Measurements from ENCODE around the gene CLRN3. TPM values are rescaled to one million over a fixed set of nuclear protein-coding genes. Genes with fewer than 3 reads are reported as not detected.

Gene CLRN3
- polyA plus RNA-seq, 1 donor from 2014 or later = not detected

DNA sequence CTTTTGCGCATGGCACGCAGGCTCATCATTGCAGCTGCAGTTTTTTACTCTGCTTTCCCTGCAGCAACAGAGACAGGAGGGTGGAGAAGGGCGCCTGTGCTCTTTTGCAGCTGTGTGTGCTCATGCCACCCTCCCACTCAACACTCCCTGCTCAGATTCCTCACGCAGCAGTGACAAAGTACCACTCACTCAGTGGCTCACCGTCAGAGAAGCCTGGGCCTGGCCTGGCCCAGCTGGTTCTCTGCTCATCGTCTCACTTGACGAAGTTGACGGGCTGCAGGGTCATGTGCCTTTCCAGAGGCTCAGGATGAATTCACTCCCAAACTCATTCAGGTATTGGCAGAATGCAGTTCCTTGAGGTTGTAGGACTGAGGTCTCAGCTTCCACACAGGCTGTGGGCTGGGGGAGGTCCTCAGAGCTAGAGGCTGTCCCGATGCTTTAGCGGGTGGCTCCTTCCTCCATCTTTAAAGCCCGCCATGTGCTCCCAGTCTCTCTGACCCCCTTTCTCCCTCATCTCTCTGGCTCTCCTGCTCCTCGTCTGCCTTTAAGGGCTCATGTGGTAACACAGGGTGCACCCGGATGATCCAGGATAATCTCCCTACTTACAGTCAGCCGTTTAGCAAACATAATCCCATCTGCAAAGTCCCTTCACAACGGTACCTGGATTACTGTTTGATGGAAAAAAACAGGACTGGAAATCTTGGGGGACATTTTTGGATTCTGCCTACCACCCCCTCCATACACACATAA is 40.0 kb upstream of the CLRN3 start:
- no peak overlapping the region for H2AFZ ChIP-seq (ENCODE audit: low read depth, low read length)

DNA sequence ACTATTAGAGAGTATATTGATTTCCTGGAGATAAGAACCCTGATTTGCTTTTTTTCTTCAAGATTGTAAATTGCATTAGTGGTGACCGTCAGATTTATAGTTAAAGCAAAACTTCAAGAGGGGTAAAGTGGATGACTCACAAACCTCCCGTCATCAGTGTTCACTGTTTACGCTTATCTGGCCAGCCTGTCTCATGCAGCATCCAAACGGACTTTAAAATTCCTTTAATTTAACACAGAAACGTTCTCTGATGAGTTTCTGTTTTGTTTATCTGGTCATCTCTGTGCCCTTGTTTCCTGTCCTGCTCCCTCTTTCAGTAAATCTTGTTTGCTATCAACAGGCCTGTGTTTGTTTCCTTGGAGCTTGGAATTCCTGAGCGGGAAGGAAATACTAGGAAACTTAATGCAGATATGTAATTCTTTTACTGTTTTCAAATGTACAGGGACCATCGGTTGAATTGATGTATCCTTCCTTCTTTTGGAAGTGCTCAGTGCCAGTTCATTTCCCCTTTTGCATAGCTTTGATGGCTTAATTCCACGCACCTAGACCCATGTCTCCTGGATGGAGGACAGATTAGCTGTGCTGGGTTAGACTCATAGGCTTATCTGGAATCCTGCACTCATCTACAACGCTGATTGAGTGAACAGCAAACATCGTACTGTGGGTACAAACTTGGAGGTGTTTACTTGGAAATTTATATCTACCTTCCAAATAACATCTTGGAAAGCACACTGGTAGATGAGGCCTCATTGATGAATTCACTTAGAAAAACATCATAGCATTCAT is 35.5 kb upstream of the CLRN3 start:
- no peak overlapping the region for H3K27ac ChIP-seq (ENCODE audit: low read length)
- no peak overlapping the region for H3K4me3 ChIP-seq (ENCODE audit: low read length)
- H3K27me3 ChIP-seq (ENCODE audit: insufficient read depth, low read depth, low read length) = no peaks in the 10 kb centered on the region
- H3K9me2 ChIP-seq (ENCODE audit: insufficient read depth, low read length) = no peaks in the 10 kb centered on the region
- no peaks in the 10 kb centered on the region for H3F3A ChIP-seq (ENCODE audit: insufficient read depth, low read length, poor library complexity, severe bottlenecking)
- no peaks in the 10 kb centered on the region for H3K79me2 ChIP-seq (replicated peaks; ENCODE audit: insufficient read depth, low read length)
- no peak for TF ChIP-seq POLR2AphosphoS5 (IDR thresholded peaks at IDR 0.05)
- TF ChIP-seq TAF1 (IDR thresholded peaks at IDR 0.05; ENCODE audit: low read depth) = no peak
- TF ChIP-seq, protein P1, sequence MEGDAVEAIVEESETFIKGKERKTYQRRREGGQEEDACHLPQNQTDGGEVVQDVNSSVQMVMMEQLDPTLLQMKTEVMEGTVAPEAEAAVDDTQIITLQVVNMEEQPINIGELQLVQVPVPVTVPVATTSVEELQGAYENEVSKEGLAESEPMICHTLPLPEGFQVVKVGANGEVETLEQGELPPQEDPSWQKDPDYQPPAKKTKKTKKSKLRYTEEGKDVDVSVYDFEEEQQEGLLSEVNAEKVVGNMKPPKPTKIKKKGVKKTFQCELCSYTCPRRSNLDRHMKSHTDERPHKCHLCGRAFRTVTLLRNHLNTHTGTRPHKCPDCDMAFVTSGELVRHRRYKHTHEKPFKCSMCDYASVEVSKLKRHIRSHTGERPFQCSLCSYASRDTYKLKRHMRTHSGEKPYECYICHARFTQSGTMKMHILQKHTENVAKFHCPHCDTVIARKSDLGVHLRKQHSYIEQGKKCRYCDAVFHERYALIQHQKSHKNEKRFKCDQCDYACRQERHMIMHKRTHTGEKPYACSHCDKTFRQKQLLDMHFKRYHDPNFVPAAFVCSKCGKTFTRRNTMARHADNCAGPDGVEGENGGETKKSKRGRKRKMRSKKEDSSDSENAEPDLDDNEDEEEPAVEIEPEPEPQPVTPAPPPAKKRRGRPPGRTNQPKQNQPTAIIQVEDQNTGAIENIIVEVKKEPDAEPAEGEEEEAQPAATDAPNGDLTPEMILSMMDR (IDR thresholded peaks at IDR 0.05; ENCODE audit: poor library complexity, severe bottlenecking) = no peak
- TF ChIP-seq MXI1 (conservative IDR thresholded peaks at IDR 0.05; ENCODE audit: poor library complexity, severe bottlenecking) = no peak
- no peak for TF ChIP-seq SMC3 (conservative IDR thresholded peaks at IDR 0.05; ENCODE audit: poor library complexity)
- no peak for TF ChIP-seq EP300 (conservative IDR thresholded peaks at IDR 0.05; ENCODE audit: poor library complexity, severe bottlenecking)
- TF ChIP-seq REST (IDR thresholded peaks at IDR 0.05; ENCODE audit: borderline replicate concordance) = no peak
- no peak for TF ChIP-seq EZH2 (IDR thresholded peaks at IDR 0.05; ENCODE audit: borderline replicate concordance, insufficient read depth, low read length, poor library complexity, severe bottlenecking)
- TF ChIP-seq RAD21 (conservative IDR thresholded peaks at IDR 0.05) = no peak
- H3K9me3 ChIP-seq (ENCODE audit: low read length) = no peaks in the 10 kb centered on the region
- H3K36me3 ChIP-seq (ENCODE audit: insufficient read depth, low read length) = no peaks in the 10 kb centered on the region
- H4K20me1 ChIP-seq (ENCODE audit: insufficient read depth) = no peaks in the 10 kb centered on the region
- H3K4me2 ChIP-seq (ENCODE audit: low read length) = no peak overlapping the region
- H3K9ac ChIP-seq (ENCODE audit: low read length) = no peak overlapping the region
- H2AFZ ChIP-seq (ENCODE audit: low read depth, low read length) = no peak overlapping the region

More for the DNA sequence above, 40.0 kb upstream of the CLRN3 start:
- H3K4me2 ChIP-seq (ENCODE audit: low read length) = no peak overlapping the region
- no peak overlapping the region for H3K27ac ChIP-seq (ENCODE audit: low read length)
- H3K9ac ChIP-seq (ENCODE audit: low read length) = no peak overlapping the region
- H3K4me3 ChIP-seq (ENCODE audit: low read length) = no peak overlapping the region
- no peak for TF ChIP-seq EP300 (conservative IDR thresholded peaks at IDR 0.05; ENCODE audit: poor library complexity, severe bottlenecking)
- no peaks in the 10 kb centered on the region for H3K9me2 ChIP-seq (ENCODE audit: insufficient read depth, low read length)
- H3K36me3 ChIP-seq (ENCODE audit: insufficient read depth, low read length) = no peaks in the 10 kb centered on the region
- no peaks in the 10 kb centered on the region for H3K27me3 ChIP-seq (ENCODE audit: insufficient read depth, low read depth, low read length)
- H3K79me2 ChIP-seq (replicated peaks; ENCODE audit: insufficient read depth, low read length) = no peaks in the 10 kb centered on the region
- no peaks in the 10 kb centered on the region for H3F3A ChIP-seq (ENCODE audit: insufficient read depth, low read length, poor library complexity, severe bottlenecking)
- H3K9me3 ChIP-seq (ENCODE audit: low read length) = no peaks in the 10 kb centered on the region
- no peaks in the 10 kb centered on the region for H4K20me1 ChIP-seq (ENCODE audit: insufficient read depth)
